Measurements from ENCODE around the gene STX8. TPM values are rescaled to one million over a fixed set of nuclear protein-coding genes. Genes with fewer than 3 reads are reported as not detected.

STX8 gene
- total RNA-seq, 2 donors from 2014 or later = 38.8 to 60.8 TPM

DNA sequence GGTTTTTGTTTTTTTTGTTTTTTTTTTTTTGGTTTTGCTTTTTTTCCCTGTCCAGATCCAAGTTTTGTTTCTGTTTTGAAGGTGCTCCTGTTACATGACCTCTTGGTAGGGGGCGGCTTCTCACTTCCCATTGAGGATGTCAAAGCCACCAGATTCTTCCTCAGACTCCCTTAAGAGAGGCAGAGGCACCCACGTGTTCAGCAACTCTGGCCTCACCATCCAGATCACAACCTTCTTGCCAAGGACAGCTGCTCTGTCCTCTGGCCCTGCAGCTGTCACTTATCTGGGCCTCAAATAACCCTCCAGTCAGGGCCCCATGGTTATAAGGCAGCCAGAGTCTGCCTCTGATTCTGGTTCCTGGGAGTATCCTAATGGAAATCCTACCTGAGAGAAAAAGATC is 208.5 kb downstream of the STX8 start:
- Histone ChIP-seq H3K27ac (no peak overlapping the region), H3K4me1 (peaks cover 0 to 22% of the 10 kb centered on the region in 2 donors), H3K4me3 (no peak overlapping the region), H3K9me3 (no peaks in the 10 kb centered on the region), H3K27me3 (no peaks in the 10 kb centered on the region), H3K36me3 (no peaks in the 10 kb centered on the region)
- no peak for DNase-seq (ENCODE audit: low spot score)
- TF ChIP-seq, protein P1, sequence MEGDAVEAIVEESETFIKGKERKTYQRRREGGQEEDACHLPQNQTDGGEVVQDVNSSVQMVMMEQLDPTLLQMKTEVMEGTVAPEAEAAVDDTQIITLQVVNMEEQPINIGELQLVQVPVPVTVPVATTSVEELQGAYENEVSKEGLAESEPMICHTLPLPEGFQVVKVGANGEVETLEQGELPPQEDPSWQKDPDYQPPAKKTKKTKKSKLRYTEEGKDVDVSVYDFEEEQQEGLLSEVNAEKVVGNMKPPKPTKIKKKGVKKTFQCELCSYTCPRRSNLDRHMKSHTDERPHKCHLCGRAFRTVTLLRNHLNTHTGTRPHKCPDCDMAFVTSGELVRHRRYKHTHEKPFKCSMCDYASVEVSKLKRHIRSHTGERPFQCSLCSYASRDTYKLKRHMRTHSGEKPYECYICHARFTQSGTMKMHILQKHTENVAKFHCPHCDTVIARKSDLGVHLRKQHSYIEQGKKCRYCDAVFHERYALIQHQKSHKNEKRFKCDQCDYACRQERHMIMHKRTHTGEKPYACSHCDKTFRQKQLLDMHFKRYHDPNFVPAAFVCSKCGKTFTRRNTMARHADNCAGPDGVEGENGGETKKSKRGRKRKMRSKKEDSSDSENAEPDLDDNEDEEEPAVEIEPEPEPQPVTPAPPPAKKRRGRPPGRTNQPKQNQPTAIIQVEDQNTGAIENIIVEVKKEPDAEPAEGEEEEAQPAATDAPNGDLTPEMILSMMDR (IDR thresholded peaks at IDR 0.05) = no peak

DNA sequence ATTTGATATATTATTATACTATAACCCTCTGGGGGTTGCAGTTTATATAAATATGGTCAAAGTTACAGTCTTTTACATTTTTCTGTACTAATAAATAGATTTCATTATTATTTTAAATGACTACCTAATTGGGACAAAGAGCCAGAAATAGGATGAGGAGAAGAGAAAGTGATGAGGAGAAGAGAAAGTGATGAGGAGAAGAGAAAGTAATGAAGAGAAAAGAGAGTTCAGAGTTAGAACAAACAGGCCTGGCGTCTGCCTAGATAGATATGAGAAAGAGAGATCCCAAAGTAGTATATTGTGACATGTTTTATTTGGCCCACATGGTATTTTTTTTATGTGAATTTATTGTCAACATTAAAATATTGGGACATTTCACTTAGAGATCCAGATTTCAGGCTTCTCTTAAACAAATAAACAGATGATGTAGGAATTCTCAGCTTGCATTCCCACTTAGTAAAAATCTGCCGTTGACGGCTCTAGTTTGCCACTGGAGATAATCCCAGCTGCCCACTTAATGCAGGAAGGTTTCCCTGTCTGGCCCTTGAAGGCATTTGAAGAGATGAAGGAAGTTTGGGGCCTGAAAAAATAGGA is 210.7 kb downstream of the STX8 start:
- Histone ChIP-seq H3K27ac (no peak overlapping the region), H3K27me3 (no peaks in the 10 kb centered on the region), H3K4me3 (no peak overlapping the region), H3K4me1 (peaks cover 0 to 8% of the 10 kb centered on the region in 2 donors), H3K9me3 (no peaks in the 10 kb centered on the region), H3K36me3 (no peaks in the 10 kb centered on the region)
- DNase-seq (ENCODE audit: low spot score) = no peak
- TF ChIP-seq, protein P1 (IDR thresholded peaks at IDR 0.05) = no peak

DNA sequence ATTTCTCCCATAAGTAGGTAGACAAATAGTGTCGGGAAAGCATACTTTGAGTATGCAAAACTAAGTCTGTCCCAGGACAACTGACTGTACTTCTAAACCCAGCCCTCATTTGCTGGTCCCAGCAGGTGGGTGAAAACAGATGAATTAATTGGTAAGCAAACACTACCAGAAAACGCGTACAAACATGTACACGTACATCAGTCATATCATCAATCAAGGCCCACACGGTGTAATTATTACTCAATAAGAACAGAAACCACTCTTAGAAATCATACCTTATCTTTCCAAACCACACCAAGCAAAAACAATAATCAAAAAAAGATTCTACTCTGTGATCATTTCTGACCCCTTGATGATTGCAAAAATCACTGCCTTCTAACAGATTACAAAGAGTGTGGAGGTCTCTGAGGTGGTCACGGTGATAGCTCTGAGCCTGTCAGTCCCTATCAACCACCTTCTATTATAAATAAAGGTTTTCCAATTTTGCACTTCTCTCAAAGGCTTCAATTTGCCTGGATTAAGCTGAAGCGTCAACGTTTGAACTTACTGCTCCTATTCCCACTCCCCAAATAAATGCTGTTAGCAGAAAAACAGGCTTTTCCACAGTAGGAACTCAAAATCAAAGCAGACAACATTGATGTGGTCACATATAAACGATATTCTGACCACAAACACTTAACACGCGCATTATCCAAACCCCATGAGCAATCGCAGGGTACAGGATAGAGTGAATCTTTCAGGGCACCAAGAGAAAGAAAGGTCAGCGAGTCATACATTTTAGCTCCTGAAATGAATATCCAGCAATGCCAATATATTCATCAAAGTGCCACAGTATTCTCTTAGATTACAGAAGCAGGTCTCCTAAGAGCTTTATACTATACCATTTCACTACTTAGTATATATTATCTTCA is 211.9 kb downstream of the STX8 start:
- no peaks in the 10 kb centered on the region for H3K27me3 ChIP-seq
- H3K9me3 ChIP-seq = no peaks in the 10 kb centered on the region
- no peak overlapping the region for H3K4me3 ChIP-seq
- no peak overlapping the region for H3K27ac ChIP-seq
- peaks cover 0 to 7% of the 10 kb centered on the region in 2 donors for H3K4me1 ChIP-seq
- DNase-seq (ENCODE audit: low spot score) = no peak
- TF ChIP-seq, protein P1 (IDR thresholded peaks at IDR 0.05) = no peak
- no peaks in the 10 kb centered on the region for H3K36me3 ChIP-seq

DNA sequence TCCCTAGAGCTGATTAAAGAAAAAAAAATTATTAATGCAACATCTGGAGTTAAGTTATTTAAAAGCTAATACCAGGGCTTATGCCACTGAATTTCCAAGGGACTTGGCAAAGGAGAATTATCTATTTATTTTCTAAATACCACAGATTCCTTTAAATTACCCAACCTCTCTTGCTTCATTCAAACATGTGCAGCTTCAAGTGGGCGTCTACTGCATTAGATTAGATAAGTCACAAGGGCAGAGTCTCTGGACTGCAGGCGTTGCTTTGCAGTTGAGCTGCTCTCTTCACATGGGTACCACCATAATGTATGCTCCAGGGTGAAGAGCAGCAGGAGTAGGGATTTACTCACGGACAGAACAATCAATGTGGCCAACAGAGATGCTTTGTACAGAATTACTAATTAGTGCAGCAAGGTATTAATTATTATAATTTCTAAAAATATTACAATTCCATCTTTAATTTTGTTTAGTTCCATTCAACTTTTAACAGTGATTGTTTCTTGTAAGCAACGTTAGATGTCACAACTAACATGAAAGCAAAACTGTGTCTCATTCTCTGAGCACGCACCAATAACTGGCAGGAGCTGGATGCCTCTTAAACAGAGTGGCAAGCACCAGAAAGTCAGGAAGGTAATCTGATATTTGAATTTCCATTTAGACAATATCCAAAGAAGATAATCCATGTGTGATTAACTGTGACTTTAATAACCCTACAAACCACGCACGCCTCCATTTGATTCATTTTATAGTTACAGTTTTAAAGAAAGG is 214.2 kb downstream of the STX8 start:
- Histone ChIP-seq H3K27ac (no peak overlapping the region), H3K27me3 (no peaks in the 10 kb centered on the region), H3K4me3 (no peak overlapping the region), H3K36me3 (no peaks in the 10 kb centered on the region), H3K9me3 (no peaks in the 10 kb centered on the region), H3K4me1 (no peaks in the 10 kb centered on the region)
- TF ChIP-seq, protein P1 (IDR thresholded peaks at IDR 0.05) = no peak
- DNase-seq (ENCODE audit: low spot score) = no peak

DNA sequence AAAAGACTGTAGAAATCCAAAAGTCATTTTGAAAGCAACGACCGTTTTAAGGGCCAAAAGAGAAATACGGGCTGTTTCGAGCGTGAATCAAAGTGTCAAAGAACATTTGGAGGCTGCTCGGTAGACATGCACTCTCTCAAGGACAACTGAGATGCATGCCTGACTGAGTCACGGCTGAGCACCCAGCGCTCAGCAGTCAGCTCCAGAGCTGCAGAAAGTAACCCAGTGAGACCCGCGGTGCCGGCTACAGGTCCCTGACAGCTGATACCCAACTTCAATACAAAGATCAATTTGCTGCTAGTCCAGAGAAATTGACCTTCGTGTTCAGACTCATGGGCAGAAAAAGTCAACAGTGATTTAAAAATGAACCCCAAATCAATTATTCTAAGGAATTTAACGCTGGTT is 214.9 kb downstream of the STX8 start:
- H3K36me3 ChIP-seq = no peaks in the 10 kb centered on the region
- no peaks in the 10 kb centered on the region for H3K4me1 ChIP-seq
- no peaks in the 10 kb centered on the region for H3K27me3 ChIP-seq
- TF ChIP-seq, protein P1 (IDR thresholded peaks at IDR 0.05) = no peak
- no peak overlapping the region for H3K27ac ChIP-seq
- H3K9me3 ChIP-seq = no peaks in the 10 kb centered on the region
- H3K4me3 ChIP-seq = no peak overlapping the region
- DNase-seq (ENCODE audit: low spot score) = no peak
